HFFc6 (cell line): ENCODE measurements around the gene ZBTB1. TPM values are rescaled to one million over a fixed set of nuclear protein-coding genes. Genes with fewer than 3 reads are reported as not detected.

ENCODE experiments used
- DNase-seq: peaks from one replicate; pipeline ENCODE4 v3.0.0-alpha.2; 2018
- H3K27ac Mint-ChIP-seq: 2 replicates; pipeline ENCODE4 v1.8.0; 2020; ENCODE audit warnings: mild to moderate bottlenecking, mixed read lengths
- H3K27me3 Mint-ChIP-seq: 2 replicates; pipeline ENCODE4 v1.8.0; 2021; ENCODE audit warnings: mild to moderate bottlenecking, moderate library complexity, mixed read lengths; ENCODE audit not compliant: insufficient read depth
- H3K36me3 Mint-ChIP-seq: 2 replicates; pipeline ENCODE4 v1.8.0; 2021; ENCODE audit warnings: low read depth, mixed read lengths
- H3K4me1 Mint-ChIP-seq: 2 replicates; pipeline ENCODE4 v1.8.0; 2020; ENCODE audit warnings: low read depth, mixed read lengths
- H3K4me3 Mint-ChIP-seq: 2 replicates; pipeline ENCODE4 v1.8.0; 2020; ENCODE audit warnings: mild to moderate bottlenecking, moderate library complexity, mixed read lengths
- H3K9me3 Mint-ChIP-seq: 2 replicates; pipeline ENCODE4 v1.8.0; 2020; ENCODE audit warnings: mild to moderate bottlenecking, mixed read lengths
- total RNA-seq, 6 experiments: library from RNA; stranded (reverse); fragmentation: NEBNext Ultra II Directional; extraction: Animal tissue kit (Norgen Biotek cat#: 25700); gene quantifications; 2 replicates in 1 of 6; 3 replicates in 5 of 6; pipeline ENCODE4 v1.2.3, GENCODE V29; 2021
- TF ChIP-seq, protein P1 (sequence below): fragments of 200-600 bp; sonication (generic); IDR thresholded peaks from 2 replicates; pipeline ENCODE4 v1.5.0; 2021; ENCODE audit warnings: antibody characterized with exemption, mild to moderate bottlenecking

Gene ZBTB1
- total RNA-seq, 6 experiments from 2014 or later: 22.3 to 29.3 (median 25.5) TPM

DNA sequence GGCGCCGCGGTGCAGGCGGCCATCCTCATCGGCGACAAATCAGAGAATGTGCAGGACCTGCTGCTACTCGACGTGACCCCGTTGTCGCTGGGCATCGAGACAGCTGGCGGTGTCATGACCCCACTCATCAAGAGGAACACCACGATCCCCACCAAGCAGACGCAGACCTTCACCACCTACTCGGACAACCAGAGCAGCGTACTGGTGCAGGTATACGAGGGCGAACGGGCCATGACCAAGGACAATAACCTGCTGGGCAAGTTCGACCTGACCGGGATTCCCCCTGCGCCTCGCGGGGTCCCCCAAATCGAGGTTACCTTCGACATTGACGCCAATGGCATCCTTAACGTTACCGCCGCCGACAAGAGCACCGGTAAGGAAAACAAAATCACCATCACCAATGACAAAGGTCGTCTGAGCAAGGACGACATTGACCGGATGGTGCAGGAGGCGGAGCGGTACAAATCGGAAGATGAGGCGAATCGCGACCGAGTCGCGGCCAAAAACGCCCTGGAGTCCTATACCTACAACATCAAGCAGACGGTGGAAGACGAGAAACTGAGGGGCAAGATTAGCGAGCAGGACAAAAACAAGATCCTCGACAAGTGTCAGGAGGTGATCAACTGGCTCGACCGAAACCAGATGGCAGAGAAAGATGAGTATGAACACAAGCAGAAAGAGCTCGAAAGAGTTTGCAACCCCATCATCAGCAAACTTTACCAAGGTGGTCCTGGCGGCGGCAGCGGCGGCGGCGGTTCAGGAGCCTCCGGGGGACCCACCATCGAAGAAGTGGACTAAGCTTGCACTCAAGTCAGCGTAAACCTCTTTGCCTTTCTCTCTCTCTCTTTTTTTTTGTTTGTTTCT lies 37.6 kb downstream of the ZBTB1 start:
- peaks cover 20% of the 10 kb centered on the region for H3K36me3 Mint-ChIP-seq
- no peak for DNase-seq
- H3K27me3 Mint-ChIP-seq: peaks cover 5% of the 10 kb centered on the region; the same call in 1 of the 2 replicates
- H3K4me1 Mint-ChIP-seq: peaks cover 36% of the 10 kb centered on the region
- no peak overlapping the region for H3K27ac Mint-ChIP-seq
- TF ChIP-seq, protein P1, sequence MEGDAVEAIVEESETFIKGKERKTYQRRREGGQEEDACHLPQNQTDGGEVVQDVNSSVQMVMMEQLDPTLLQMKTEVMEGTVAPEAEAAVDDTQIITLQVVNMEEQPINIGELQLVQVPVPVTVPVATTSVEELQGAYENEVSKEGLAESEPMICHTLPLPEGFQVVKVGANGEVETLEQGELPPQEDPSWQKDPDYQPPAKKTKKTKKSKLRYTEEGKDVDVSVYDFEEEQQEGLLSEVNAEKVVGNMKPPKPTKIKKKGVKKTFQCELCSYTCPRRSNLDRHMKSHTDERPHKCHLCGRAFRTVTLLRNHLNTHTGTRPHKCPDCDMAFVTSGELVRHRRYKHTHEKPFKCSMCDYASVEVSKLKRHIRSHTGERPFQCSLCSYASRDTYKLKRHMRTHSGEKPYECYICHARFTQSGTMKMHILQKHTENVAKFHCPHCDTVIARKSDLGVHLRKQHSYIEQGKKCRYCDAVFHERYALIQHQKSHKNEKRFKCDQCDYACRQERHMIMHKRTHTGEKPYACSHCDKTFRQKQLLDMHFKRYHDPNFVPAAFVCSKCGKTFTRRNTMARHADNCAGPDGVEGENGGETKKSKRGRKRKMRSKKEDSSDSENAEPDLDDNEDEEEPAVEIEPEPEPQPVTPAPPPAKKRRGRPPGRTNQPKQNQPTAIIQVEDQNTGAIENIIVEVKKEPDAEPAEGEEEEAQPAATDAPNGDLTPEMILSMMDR: no peak
- peaks cover 17% of the 10 kb centered on the region for H3K9me3 Mint-ChIP-seq
- peak overlapping the region; percentile 88 for H3K4me3 Mint-ChIP-seq

DNA sequence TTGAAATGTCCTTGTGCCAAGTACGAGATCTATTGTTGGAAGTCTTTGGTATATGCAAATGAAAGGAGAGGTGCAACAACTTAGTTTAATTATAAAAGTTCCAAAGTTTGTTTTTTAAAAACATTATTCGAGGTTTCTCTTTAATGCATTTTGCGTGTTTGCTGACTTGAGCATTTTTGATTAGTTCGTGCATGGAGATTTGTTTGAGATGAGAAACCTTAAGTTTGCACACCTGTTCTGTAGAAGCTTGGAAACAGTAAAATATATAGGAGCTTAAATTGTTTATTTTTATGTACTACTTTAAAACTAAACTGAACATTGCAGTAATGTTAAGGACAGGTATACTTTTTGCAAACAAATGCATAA lies 38.2 kb downstream of the ZBTB1 start:
- peaks cover 17% of the 10 kb centered on the region for H3K9me3 Mint-ChIP-seq
- no peak for DNase-seq
- no peak overlapping the region for H3K27ac Mint-ChIP-seq
- peak overlapping the region; percentile 88 for H3K4me3 Mint-ChIP-seq
- peaks cover 5% of the 10 kb centered on the region; the same call in 1 of the 2 replicates for H3K27me3 Mint-ChIP-seq
- H3K36me3 Mint-ChIP-seq: peaks cover 20% of the 10 kb centered on the region
- peaks cover 34% of the 10 kb centered on the region for H3K4me1 Mint-ChIP-seq
- TF ChIP-seq, protein P1: no peak

DNA sequence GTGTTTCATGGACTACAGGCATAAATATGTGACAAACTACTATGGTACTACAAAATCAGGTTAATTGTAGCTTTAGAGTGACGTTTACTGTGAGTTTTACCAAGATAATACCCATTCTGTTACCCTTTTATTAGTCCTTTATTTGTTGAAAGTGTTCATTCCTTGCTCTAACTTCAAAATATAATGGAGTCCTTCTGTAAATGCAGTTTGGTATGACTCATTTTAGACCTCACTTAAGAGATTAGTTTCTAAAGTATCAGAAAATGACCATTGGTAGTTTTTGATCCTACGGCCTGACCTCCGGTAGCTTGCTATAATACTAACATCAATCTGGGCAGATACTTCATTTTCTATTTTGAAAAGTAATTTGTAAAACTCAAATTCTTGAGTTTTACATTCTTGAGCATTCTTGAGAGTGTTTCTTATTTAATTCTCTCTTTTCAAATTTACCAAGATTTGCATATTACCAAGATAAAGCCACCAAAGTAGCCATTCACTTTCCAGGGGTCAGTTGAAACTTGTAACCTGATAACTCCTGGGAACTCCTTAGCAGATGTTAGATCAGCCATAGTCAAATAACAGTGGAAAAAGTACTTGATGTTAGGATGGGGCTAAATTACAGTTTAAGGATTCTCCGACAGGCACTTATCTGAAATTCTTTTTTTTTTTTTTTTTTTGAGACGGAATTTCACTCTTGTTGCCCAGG lies 40.2 kb downstream of the ZBTB1 start:
- H3K4me3 Mint-ChIP-seq: no peak overlapping the region
- peaks cover 33% of the 10 kb centered on the region for H3K4me1 Mint-ChIP-seq
- peaks cover 14% of the 10 kb centered on the region for H3K9me3 Mint-ChIP-seq
- no peak overlapping the region for H3K27ac Mint-ChIP-seq
- no peak for DNase-seq
- H3K36me3 Mint-ChIP-seq: peaks cover 16% of the 10 kb centered on the region
- H3K27me3 Mint-ChIP-seq: peaks cover 5% of the 10 kb centered on the region; the same call in 1 of the 2 replicates
- TF ChIP-seq, protein P1: no peak

DNA sequence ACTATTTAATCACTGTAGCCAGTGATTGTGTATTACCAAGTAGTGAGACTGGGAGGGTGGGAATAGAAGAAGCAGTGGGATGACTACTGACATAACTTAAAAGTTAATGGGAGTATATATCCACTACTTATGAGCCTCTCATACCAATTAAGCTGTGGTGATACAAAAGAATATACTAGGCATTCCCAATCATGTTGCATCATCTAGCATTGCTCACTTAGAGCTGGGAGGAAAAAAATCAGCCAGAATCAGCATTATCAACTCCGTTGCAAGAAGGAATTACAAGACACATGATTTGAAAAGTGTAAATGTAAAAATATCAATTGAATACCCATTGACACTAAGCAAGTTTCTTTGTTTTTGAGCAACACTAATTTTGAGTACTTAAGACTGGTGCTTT lies 44.4 kb downstream of the ZBTB1 start:
- no peak for DNase-seq
- TF ChIP-seq, protein P1: no peak
- Mint-ChIP-seq H3K27ac (peak overlapping the region; percentile 49; the same call in 1 of the 2 replicates), H3K4me3 (no peak overlapping the region), H3K27me3 (no peaks in the 10 kb centered on the region; the same call in 1 of the 2 replicates), H3K9me3 (no peaks in the 10 kb centered on the region), H3K4me1 (peaks cover 17% of the 10 kb centered on the region), H3K36me3 (no peaks in the 10 kb centered on the region)

DNA sequence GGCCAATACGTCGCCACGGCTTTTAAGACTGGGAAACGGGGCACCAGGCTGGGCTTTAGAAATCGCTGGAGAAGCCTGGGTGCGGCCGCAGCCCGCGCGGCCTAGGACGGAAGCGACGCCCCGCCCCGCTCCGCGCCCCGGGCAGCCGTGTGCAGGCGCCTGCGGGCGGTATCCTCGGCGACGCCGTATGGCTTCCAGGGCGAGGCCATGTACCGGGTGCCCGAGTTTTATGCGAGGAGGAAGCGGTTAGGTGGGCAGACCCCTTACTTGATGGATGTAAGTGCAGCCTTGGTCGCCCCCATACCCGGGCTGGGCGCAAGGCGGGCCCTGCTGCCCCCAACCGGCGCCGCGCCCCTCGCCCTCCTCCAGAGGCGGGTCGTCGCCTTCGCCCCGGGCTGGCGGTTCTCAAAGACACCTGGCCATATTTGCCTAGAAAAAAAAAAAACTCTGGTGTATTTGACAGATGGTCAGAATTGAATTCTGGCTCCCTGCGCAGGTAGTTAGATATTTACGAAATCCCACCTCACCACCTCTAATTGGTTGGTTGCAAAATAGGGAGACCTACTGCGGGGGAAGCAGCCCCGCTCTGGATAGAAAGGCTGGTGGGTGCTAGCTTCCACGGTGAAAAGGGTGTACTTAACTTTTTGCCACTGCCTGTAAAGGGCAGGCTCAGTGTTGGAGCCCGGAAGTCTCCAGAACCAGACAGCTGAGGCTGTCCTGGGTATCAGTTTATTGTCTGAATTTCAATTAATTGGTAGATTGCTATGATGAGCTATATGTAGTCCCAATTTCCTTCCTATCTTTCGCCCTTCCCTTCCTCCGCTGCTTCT lies 45.4 kb downstream of the ZBTB1 start, which contains the start of gene PPP1R36:
Gene PPP1R36 (plus strand): TSS at position 171 of the 830 bp plus-strand sequence. CDS start 37 bp downstream, at position 208.
- no peak within 1 kb of the TSS for H3K4me3 Mint-ChIP-seq
- no peak for DNase-seq
- TF ChIP-seq, protein P1: no peak
- H3K9me3 Mint-ChIP-seq: no peaks in the 10 kb centered on the region
- H3K27ac Mint-ChIP-seq: peak within 1 kb of the TSS; percentile 49; the same call in 1 of the 2 replicates
- peaks cover 7% of the 10 kb centered on the region; the same call in 1 of the 2 replicates for H3K4me1 Mint-ChIP-seq
- no peaks in the 10 kb centered on the region for H3K36me3 Mint-ChIP-seq
- no peaks in the 10 kb centered on the region; the same call in 1 of the 2 replicates for H3K27me3 Mint-ChIP-seq
